ENCODE measurements around the gene SLC41A1. TPM values are rescaled to one million over a fixed set of nuclear protein-coding genes. Genes with fewer than 3 reads are reported as not detected.
A peak's percentile ranks its signal among the peaks of the same experiment; 100 is the strongest.

Gene SLC41A1
- polyA plus RNA-seq, 1 of the 3 experiments (the other 2 are of a cell fraction): 18.3 TPM

- no peaks in the 10 kb centered on the region for H3K9me3 ChIP-seq
- ChIA-PET CTCF (interaction anchor here (0.6 to 11.9 kb wide), 55 partner anchors 8 to 342 kb away, joined by 3 to 366 read pairs (median 5); partner anchors contain the start of genes AVPR1B, RAB29, SLC26A9 and SLC41A1), POLR2A (interaction anchor here (1.5 kb wide), 1 partner anchor 184 kb away, joined by 8 read pairs; no protein-coding TSS in a partner anchor)
- no peak overlapping the region for H3K9ac ChIP-seq
- no peaks in the 10 kb centered on the region for H3K9me2 ChIP-seq
- no peaks in the 10 kb centered on the region for H3K79me2 ChIP-seq (ENCODE audit: insufficient read depth)
- H2AFZ ChIP-seq (ENCODE audit: low read depth): no peak overlapping the region
- WGBS (ENCODE audit: low lambda C conversion rate): 72% methylated on average over 8 of the region's 8 CpGs
- DNase-seq: no peak
- H3K4me3 ChIP-seq (ENCODE audit: low read depth in 2 of 2, low read length in 1 of 2): no peak overlapping the region
- H4K20me1 ChIP-seq (ENCODE audit: insufficient read depth): no peaks in the 10 kb centered on the region
- H3K4me1 ChIP-seq (ENCODE audit: control insufficient read depth in 1 of 2, insufficient read depth in 2 of 2, low read depth in 1 of 2, low read length in 1 of 2): peaks cover 0 to 3% of the 10 kb centered on the region in 2 experiments; a peak in 1 of 4 replicates
- no peaks in the 10 kb centered on the region for H3K27me3 ChIP-seq (ENCODE audit: insufficient read depth)
- H3K36me3 ChIP-seq (replicated peaks in 1 of 2; ENCODE audit: control insufficient read depth in 1 of 2, insufficient read depth in 2 of 2, low read length in 1 of 2): peaks cover 4 to 46% of the 10 kb centered on the region in 2 experiments
- no peak for TF ChIP-seq NRF1 (IDR thresholded peaks at IDR 0.05; ENCODE audit: low read depth, low read length)
- H3F3A ChIP-seq (replicated peaks; ENCODE audit: insufficient read depth): peaks cover 4% of the 10 kb centered on the region
- H3K4me2 ChIP-seq: no peak overlapping the region
- no peak overlapping the region; a peak in 1 of 4 replicates for H3K27ac ChIP-seq (ENCODE audit: low read depth in 2 of 2, low read length in 1 of 2)
Observed at GRCh38 chr1:205792481-205792881, 20.5 kb downstream of the SLC41A1 start.

- Histone ChIP-seq H4K20me1 (ENCODE audit: insufficient read depth) (no peaks in the 10 kb centered on the region), H3K9ac (no peak overlapping the region), H3K4me3 (ENCODE audit: low read depth in 2 of 2, low read length in 1 of 2) (no peak overlapping the region), H3F3A (replicated peaks; ENCODE audit: insufficient read depth) (peaks cover 4% of the 10 kb centered on the region), H3K79me2 (ENCODE audit: insufficient read depth) (no peaks in the 10 kb centered on the region), H2AFZ (ENCODE audit: low read depth) (no peak overlapping the region), H3K9me3 (no peaks in the 10 kb centered on the region), H3K9me2 (no peaks in the 10 kb centered on the region), H3K36me3 (replicated peaks in 1 of 2; ENCODE audit: control insufficient read depth in 1 of 2, insufficient read depth in 2 of 2, low read length in 1 of 2) (peaks cover 4 to 38% of the 10 kb centered on the region in 2 experiments), H3K4me1 (ENCODE audit: control insufficient read depth in 1 of 2, insufficient read depth in 2 of 2, low read depth in 1 of 2, low read length in 1 of 2) (peaks cover 0 to 3% of the 10 kb centered on the region in 2 experiments; a peak in 1 of 4 replicates), H3K4me2 (no peak overlapping the region), H3K27ac (ENCODE audit: low read depth in 2 of 2, low read length in 1 of 2) (no peak overlapping the region; a peak in 1 of 4 replicates), H3K27me3 (ENCODE audit: insufficient read depth) (no peaks in the 10 kb centered on the region)
- DNase-seq: peak; percentile 82
- TF ChIP-seq GATA2 (CRISPR knock-in tag; IDR thresholded peaks at IDR 0.05) (no peak), FOXJ3 (CRISPR knock-in tag; IDR thresholded peaks at IDR 0.05) (no peak), SMC3 (IDR thresholded peaks at IDR 0.05; ENCODE audit: low read depth, low read length) (peak; percentile 92), IRF3 (IDR thresholded peaks at IDR 0.05; ENCODE audit: low read depth, low read length) (no peak), RXRA (IDR thresholded peaks at IDR 0.05; ENCODE audit: borderline replicate concordance, low read depth) (no peak), RFX5 (IDR thresholded peaks at IDR 0.05; ENCODE audit: low read length) (0 out of 2 replicates have a peak, but pooled peaks have one; percentile 17), REST (IDR thresholded peaks at IDR 0.05; ENCODE audit: low read depth, low read length) (no peak), MAX (IDR thresholded peaks at IDR 0.05; ENCODE audit: low read depth) (no peak), TEAD4 (IDR thresholded peaks at IDR 0.05; ENCODE audit: borderline replicate concordance, insufficient read depth) (no peak), CHD2 (IDR thresholded peaks at IDR 0.05; ENCODE audit: low read length, partially characterized antibody) (peak; percentile 25), RAD21 (IDR thresholded peaks at IDR 0.05; ENCODE audit: low read length) (peak; percentile 94), NFIC (IDR thresholded peaks at IDR 0.05; ENCODE audit: borderline replicate concordance) (no peak), YY1 (IDR thresholded peaks at IDR 0.05; ENCODE audit: low read depth) (no peak), GABPA (IDR thresholded peaks at IDR 0.05; ENCODE audit: low read depth) (no peak), CTCF (IDR thresholded peaks at IDR 0.05) (peak; percentile 86)
- 77% methylated on average over 3 of the region's 5 CpGs for WGBS (ENCODE audit: low lambda C conversion rate)
- ChIA-PET CTCF (interaction anchor here (0.6 to 11.9 kb wide), 69 partner anchors 9 to 345 kb away, joined by 3 to 366 read pairs (median 5); partner anchors contain the start of genes AVPR1B, RAB29, SLC26A9 and SLC41A1), POLR2A (interaction anchor here (1.5 kb wide), 1 partner anchor 185 kb away, joined by 8 read pairs; no protein-coding TSS in a partner anchor)
Observed at GRCh38 chr1:205791568-205792180, 21.3 kb downstream of the SLC41A1 start.

Data from SK-N-SH (cell line).